Left forelimb (tissue), 1 donor: ENCODE measurements around the gene POFUT1.

Experiments
- DNase-seq: peaks from one replicate; pipeline ENCODE4 v3.0.0-alpha.2; 2018; ENCODE audit warnings: low spot score

POFUT1 gene

GRCh38 chr20:32277361-32278198, 69.9 kb downstream of the POFUT1 start, which contains the start of gene KIF3B:
Gene KIF3B, plus strand, starts transcription at chr20:32277651. Its CDS starts 32,127 bp downstream, at chr20:32309778.
- peak; percentile 92 for DNase-seq

GRCh38 chr20:32278199-32278643, 70.5 kb downstream of the POFUT1 start:
- no peak for DNase-seq

GRCh38 chr20:32281711-32282110, 74.0 kb downstream of the POFUT1 start:
- DNase-seq = no peak

- DNase-seq = no peak
Observed at GRCh38 chr20:32282461-32282860, 74.8 kb downstream of the POFUT1 start.

- DNase-seq = no peak
Observed at GRCh38 chr20:32285082-32285620, 77.5 kb downstream of the POFUT1 start.

GRCh38 chr20:32285621-32286371, 78.1 kb downstream of the POFUT1 start:
- no peak for DNase-seq

GRCh38 chr20:32287231-32287638, 79.6 kb downstream of the POFUT1 start:
- no peak for DNase-seq
